HepG2 (cell line): ENCODE data around the gene DNPH1. TPM values are rescaled to one million over a fixed set of nuclear protein-coding genes. Genes with fewer than 3 reads are reported as not detected.

Source experiments
- ADNP ChIP-seq: sonication (generic); formaldehyde crosslinking; IDR thresholded peaks from 2 replicates; pipeline ENCODE4 v1.4.0; 2020; ENCODE audit warnings: missing genetic modification reagents
- ATM ChIP-seq: fragments of 450-650 bp; IDR thresholded peaks from 2 replicates; pipeline ENCODE4 v1.7.1; 2017; ENCODE audit warnings: mild to moderate bottlenecking, borderline replicate concordance
- CENPT ChIP-seq: sonication (generic); formaldehyde crosslinking; IDR thresholded peaks from 2 replicates; pipeline ENCODE4 v1.8.0; 2022; ENCODE audit warnings: low read depth, mild to moderate bottlenecking, moderate library complexity, missing genetic modification reagents
- FLYWCH1 ChIP-seq: sonication (generic); formaldehyde crosslinking; IDR thresholded peaks from 2 replicates; pipeline ENCODE4 v1.8.1; 2023; ENCODE audit warnings: mild to moderate bottlenecking, missing genetic modification reagents
- HNRNPUL1 ChIP-seq: fragments of 200-400 bp; formaldehyde crosslinking; IDR thresholded peaks from 2 replicates; pipeline ENCODE4 v1.6.1; 2017; ENCODE audit warnings: low read depth, mild to moderate bottlenecking, low read length, moderate library complexity
- HOXA9 ChIP-seq: sonication (generic); formaldehyde crosslinking; IDR thresholded peaks from 2 replicates; pipeline ENCODE4 v1.8.1; 2022; ENCODE audit warnings: missing genetic modification reagents, mild to moderate bottlenecking, moderate library complexity, borderline replicate concordance
- KAT7 ChIP-seq: IDR thresholded peaks from 2 replicates; pipeline ENCODE4 v1.6.1; 2018; ENCODE audit warnings: borderline replicate concordance, missing compliant biosample characterization
- MED1 ChIP-seq: sonication (generic); formaldehyde crosslinking; IDR thresholded peaks from 2 replicates; pipeline ENCODE4 v1.4.0; 2020; ENCODE audit warnings: missing genetic modification reagents
- NFE2 ChIP-seq: sonication (generic); formaldehyde crosslinking; IDR thresholded peaks from 2 replicates; pipeline ENCODE4 v1.4.0; 2020; ENCODE audit warnings: missing genetic modification reagents
- NONO ChIP-seq, 2 experiments: fragments of 450-650 bp in 1 of 2; sonication (generic) in 1 of 2; formaldehyde crosslinking in 1 of 2; IDR thresholded peaks in 1 of 2; conservative IDR thresholded peaks in 1 of 2; 2 replicates each; pipeline versions ENCODE4 v1.6.1 to v1.8.0; 2017 to 2022; ENCODE audit warnings: mild to moderate bottlenecking in 1 of 2, missing genetic modification reagents in 1 of 2, moderate library complexity in 1 of 2
- RBAK ChIP-seq: sonication (generic); formaldehyde crosslinking; IDR thresholded peaks from 2 replicates; pipeline ENCODE4 v1.5.1; 2020; ENCODE audit warnings: mild to moderate bottlenecking, missing genetic modification reagents
- RFXAP ChIP-seq: sonication (generic); formaldehyde crosslinking; IDR thresholded peaks from 2 replicates; pipeline ENCODE4 v1.4.0; 2020; ENCODE audit warnings: missing genetic modification reagents, borderline replicate concordance
- SALL2 ChIP-seq: sonication (generic); formaldehyde crosslinking; IDR thresholded peaks from 2 replicates; pipeline ENCODE4 v1.8.1; 2023; ENCODE audit warnings: mild to moderate bottlenecking, missing genetic modification reagents, inconsistent platforms
- SAP130 ChIP-seq: IDR thresholded peaks from 2 replicates; pipeline ENCODE4 v1.6.1; 2016; ENCODE audit warnings: low read depth
- SP5 ChIP-seq: IDR thresholded peaks from 2 replicates; pipeline ENCODE4 v1.6.1; 2016; ENCODE audit warnings: low read depth, borderline replicate concordance
- SRSF4 ChIP-seq: fragments of 200-400 bp; formaldehyde crosslinking; IDR thresholded peaks from one replicate; pipeline ENCODE4 v1.6.1; 2018; ENCODE audit warnings: mild to moderate bottlenecking, low read depth, low read length, moderate library complexity; ENCODE audit not compliant: poor library complexity, severe bottlenecking
- SYNCRIP ChIP-seq: fragments of 200-400 bp; formaldehyde crosslinking; IDR thresholded peaks from 2 replicates; pipeline ENCODE4 v1.6.1; 2018; ENCODE audit warnings: mild to moderate bottlenecking, low read depth, low read length; ENCODE audit not compliant: insufficient read depth
- ZBTB42 ChIP-seq: sonication (generic); formaldehyde crosslinking; IDR thresholded peaks from 2 replicates; pipeline ENCODE4 v1.5.0; 2020; ENCODE audit warnings: mild to moderate bottlenecking, missing genetic modification reagents
- ZC3H13 ChIP-seq: sonication (generic); formaldehyde crosslinking; IDR thresholded peaks from 2 replicates; pipeline ENCODE4 v1.8.1; 2023; ENCODE audit warnings: mild to moderate bottlenecking, missing genetic modification reagents, moderate library complexity
- ZFP82 ChIP-seq: sonication (generic); formaldehyde crosslinking; IDR thresholded peaks from 2 replicates; pipeline ENCODE4 v1.5.1; 2020; ENCODE audit warnings: mild to moderate bottlenecking, missing genetic modification reagents, borderline replicate concordance
- ZNF430 ChIP-seq: sonication (generic); formaldehyde crosslinking; IDR thresholded peaks from 2 replicates; pipeline ENCODE4 v1.9.0; 2021; ENCODE audit warnings: mild to moderate bottlenecking, missing genetic modification reagents
- ZNF569 ChIP-seq: sonication (generic); formaldehyde crosslinking; IDR thresholded peaks from 2 replicates; pipeline ENCODE4 v1.5.0; 2020; ENCODE audit warnings: mild to moderate bottlenecking, missing genetic modification reagents, moderate library complexity, borderline replicate concordance
- ZNF660 ChIP-seq: sonication (generic); formaldehyde crosslinking; IDR thresholded peaks from 2 replicates; pipeline ENCODE4 v1.5.1; 2020; ENCODE audit warnings: mild to moderate bottlenecking, low read depth, missing genetic modification reagents, borderline replicate concordance
- ZNF747 ChIP-seq: sonication (generic); formaldehyde crosslinking; IDR thresholded peaks from 2 replicates; pipeline ENCODE4 v1.8.1; 2023; ENCODE audit warnings: missing genetic modification reagents, mild to moderate bottlenecking, borderline replicate concordance
- ZNF761 ChIP-seq: sonication (generic); formaldehyde crosslinking; conservative IDR thresholded peaks from 2 replicates; pipeline ENCODE4 v1.4.0; 2020; ENCODE audit warnings: mild to moderate bottlenecking, missing genetic modification reagents
- ZNF766 ChIP-seq: sonication (generic); formaldehyde crosslinking; IDR thresholded peaks from 2 replicates; pipeline ENCODE4 v1.5.0; 2020; ENCODE audit warnings: missing genetic modification reagents, borderline replicate concordance
- ZNF839 ChIP-seq: sonication (generic); formaldehyde crosslinking; IDR thresholded peaks from 2 replicates; pipeline ENCODE4 v1.4.0; 2020; ENCODE audit warnings: missing genetic modification reagents, mild to moderate bottlenecking, borderline replicate concordance
- ZSCAN21 ChIP-seq: sonication (generic); formaldehyde crosslinking; IDR thresholded peaks from 2 replicates; pipeline ENCODE4 v1.8.0; 2022; ENCODE audit warnings: mild to moderate bottlenecking, missing genetic modification reagents, moderate library complexity, borderline replicate concordance
- polyA plus RNA-seq, 8 experiments: library from polyadenylated mRNA; depleted of rRNA in 3 of 8; stranded (reverse) in 7 of 8; unstranded in 1 of 8; fragments of >200 nt; fragmentation: Illumina TruSeq in 4 of 8; extraction: Trizol in 4 of 8; gene quantifications; 2 replicates each; pipeline versions ENCODE4 v1.2.1 to v1.2.3, GENCODE V29; 2011 to 2016; ENCODE audit warnings: low read depth in 4 of 8, missing spikeins in 1 of 8, mixed read lengths in 1 of 8; ENCODE audit not compliant: insufficient read depth in 1 of 8
- total RNA-seq, 5 experiments: library from RNA; depleted of rRNA; stranded (reverse); fragments of >200 nt; fragmentation: Illumina TruSeq; extraction: Trizol; gene quantifications; 2 replicates each; pipeline ENCODE4 v1.2.3, GENCODE V29; 2016; ENCODE audit warnings: low read depth in 1 of 5
- TF ChIP-seq, protein P1 (sequence below): sonication (generic); formaldehyde crosslinking; IDR thresholded peaks from 2 replicates; pipeline ENCODE4 v1.8.0; 2022; ENCODE audit warnings: missing genetic modification reagents, low read depth, mild to moderate bottlenecking, borderline replicate concordance
- TF ChIP-seq, protein P2 (sequence below): sonication (generic); formaldehyde crosslinking; conservative IDR thresholded peaks from 2 replicates; pipeline ENCODE4 v1.8.0; 2022; ENCODE audit warnings: mild to moderate bottlenecking, moderate library complexity, missing genetic modification reagents

Gene DNPH1
- total and polyA plus RNA-seq, 2 of the 13 experiments (the other 11 are each of a cell fraction or from before 2014, with no cell fraction given): 56.5 to 75.1 TPM

GRCh38 chr6:43276577-43277305 lies 47.5 kb upstream of the DNPH1 start (continued):
- no peak for TF ChIP-seq NONO (IDR thresholded peaks at IDR 0.05)
- 0 out of 2 replicates have a peak, but pooled peaks have one; percentile 30 for TF ChIP-seq NONO (CRISPR knock-in tag; conservative IDR thresholded peaks at IDR 0.05)
- TF ChIP-seq, protein P1, sequence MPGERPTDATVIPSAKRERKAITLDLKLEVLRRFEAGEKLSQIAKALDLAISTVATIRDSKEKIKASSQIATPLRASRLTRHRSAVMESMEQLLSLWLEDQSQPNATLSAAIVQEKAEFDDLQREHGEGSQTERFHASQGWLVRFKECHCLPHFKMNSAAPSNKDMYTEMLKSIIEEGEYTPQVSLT: no peak
- no peak for TF ChIP-seq ZBTB42
- no peak for TF ChIP-seq ZNF569 (CRISPR knock-in tag)
- TF ChIP-seq ATM: no peak
- TF ChIP-seq SRSF4: no peak
- TF ChIP-seq FLYWCH1 (CRISPR knock-in tag): no peak
- 0 out of 2 replicates have a peak, but pooled peaks have one; percentile 44 for TF ChIP-seq ZNF839 (CRISPR knock-in tag)
- no peak; the same call in 1 of the 2 replicates for TF ChIP-seq ZSCAN21 (CRISPR knock-in tag)
- TF ChIP-seq RFXAP (CRISPR knock-in tag): no peak
- TF ChIP-seq ZC3H13 (CRISPR knock-in tag): 0 out of 2 replicates have a peak, but pooled peaks have one; percentile 41
- no peak for TF ChIP-seq KAT7 (CRISPR knock-in tag)
- no peak for TF ChIP-seq HNRNPUL1
- no peak for TF ChIP-seq ADNP (CRISPR knock-in tag)
- no peak for TF ChIP-seq NFE2 (CRISPR knock-in tag)
- TF ChIP-seq SALL2 (CRISPR knock-in tag): no peak
- TF ChIP-seq ZFP82 (CRISPR knock-in tag): no peak
- no peak for TF ChIP-seq RBAK
- peak; percentile 72 for TF ChIP-seq SP5 (CRISPR knock-in tag)
- TF ChIP-seq, protein P2, sequence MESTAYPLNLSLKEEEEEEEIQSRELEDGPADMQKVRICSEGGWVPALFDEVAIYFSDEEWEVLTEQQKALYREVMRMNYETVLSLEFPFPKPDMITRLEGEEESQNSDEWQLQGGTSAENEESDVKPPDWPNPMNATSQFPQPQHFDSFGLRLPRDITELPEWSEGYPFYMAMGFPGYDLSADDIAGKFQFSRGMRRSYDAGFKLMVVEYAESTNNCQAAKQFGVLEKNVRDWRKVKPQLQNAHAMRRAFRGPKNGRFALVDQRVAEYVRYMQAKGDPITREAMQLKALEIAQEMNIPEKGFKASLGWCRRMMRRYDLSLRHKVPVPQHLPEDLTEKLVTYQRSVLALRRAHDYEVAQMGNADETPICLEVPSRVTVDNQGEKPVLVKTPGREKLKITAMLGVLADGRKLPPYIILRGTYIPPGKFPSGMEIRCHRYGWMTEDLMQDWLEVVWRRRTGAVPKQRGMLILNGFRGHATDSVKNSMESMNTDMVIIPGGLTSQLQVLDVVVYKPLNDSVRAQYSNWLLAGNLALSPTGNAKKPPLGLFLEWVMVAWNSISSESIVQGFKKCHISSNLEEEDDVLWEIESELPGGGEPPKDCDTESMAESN (CRISPR knock-in tag): no peak
- peak; percentile 68 for TF ChIP-seq SAP130 (CRISPR knock-in tag)
- TF ChIP-seq MED1 (CRISPR knock-in tag): peak; percentile 90
- peak; percentile 46; the same call in 1 of the 2 replicates for TF ChIP-seq ZNF747
- TF ChIP-seq ZNF766 (CRISPR knock-in tag): no peak
- TF ChIP-seq CENPT (CRISPR knock-in tag): no peak
- no peak for TF ChIP-seq SYNCRIP
- TF ChIP-seq HOXA9 (CRISPR knock-in tag): no peak
- TF ChIP-seq ZNF660 (CRISPR knock-in tag): no peak
- peak; percentile 87 for TF ChIP-seq ZNF430 (CRISPR knock-in tag)
- TF ChIP-seq ZNF761 (CRISPR knock-in tag): no peak
